Measurements from ENCODE around the gene CACNA2D1. TPM values are rescaled to one million over a fixed set of nuclear protein-coding genes. Genes with fewer than 3 reads are reported as not detected.

Gene CACNA2D1
- total and polyA plus RNA-seq, 5 experiments from 2014 or later, result not detected

- ATAC-seq (no peak), DNase-seq (no peak)
- Mint-ChIP-seq H3K36me3 (peaks cover 0 to 5% (median 0%) of the 10 kb centered on the region in 3 donors), H3K9me3 (peaks cover 0 to 7% (median 3%) of the 10 kb centered on the region in 9 donors), H3K4me1 (no peaks in the 10 kb centered on the region), H3K27ac (no peak overlapping the region), H3K27me3 (peaks cover 0 to 1% (median 0%) of the 10 kb centered on the region in 5 donors), H3K4me3 (no peak overlapping the region)
- POLR2A ChIA-PET, result no interaction called here
These were observed 126.3 kb downstream of the CACNA2D1 start for GRCh38 chr7:82317257-82317721.

DNA sequence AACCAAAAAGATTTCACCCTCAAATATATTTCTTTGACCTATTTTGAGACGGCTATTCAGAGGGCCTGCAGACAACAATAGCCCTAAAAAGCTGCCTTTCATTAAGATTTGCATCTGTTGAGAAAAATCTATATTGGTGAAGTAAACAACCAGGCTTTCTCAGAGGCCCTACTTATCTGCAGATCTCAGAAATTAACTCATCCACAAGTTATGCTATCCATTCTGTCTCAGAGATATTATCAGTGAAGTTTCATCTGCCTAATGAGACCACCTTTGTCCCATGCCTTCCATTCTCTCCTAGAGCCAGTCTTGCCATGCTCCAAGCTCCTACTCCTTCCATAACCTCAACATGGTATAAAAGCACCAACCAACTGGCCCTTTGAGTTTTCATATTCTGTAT, 130.3 kb downstream of the CACNA2D1 start:
- no peak overlapping the region for H3K27ac Mint-ChIP-seq
- H3K9me3 Mint-ChIP-seq, result peaks cover 0 to 23% (median 10%) of the 10 kb centered on the region in 9 donors
- H3K4me3 Mint-ChIP-seq, result no peak overlapping the region
- no peaks in the 10 kb centered on the region for H3K4me1 Mint-ChIP-seq
- no peaks in the 10 kb centered on the region for H3K27me3 Mint-ChIP-seq
- peaks cover 0 to 20% (median 0%) of the 10 kb centered on the region in 3 donors for H3K36me3 Mint-ChIP-seq
- no peak for DNase-seq
- POLR2A ChIA-PET, result no interaction called here
- ATAC-seq, result no peak

- POLR2A ChIA-PET, result no interaction called here
These were observed 130.9 kb downstream of the CACNA2D1 start for GRCh38 chr7:82312646-82313045.

GRCh38 chr7:82305347-82306005, 138.1 kb downstream of the CACNA2D1 start:
- ATAC-seq (no peak), DNase-seq (no peak)
- no peak overlapping the region for H3K4me3 Mint-ChIP-seq
- POLR2A ChIA-PET, result no interaction called here
- no peaks in the 10 kb centered on the region for H3K4me1 Mint-ChIP-seq
- peaks cover 0 to 22% (median 10%) of the 10 kb centered on the region in 9 donors for H3K9me3 Mint-ChIP-seq
- H3K36me3 Mint-ChIP-seq, result peaks cover 0 to 15% (median 0%) of the 10 kb centered on the region in 3 donors
- no peaks in the 10 kb centered on the region for H3K27me3 Mint-ChIP-seq
- no peak overlapping the region for H3K27ac Mint-ChIP-seq

More at GRCh38 chr7:82312646-82313045, 130.9 kb downstream of the CACNA2D1 start:
- ATAC-seq, result no peak
- Mint-ChIP-seq H3K27me3 (no peaks in the 10 kb centered on the region), H3K4me1 (no peaks in the 10 kb centered on the region), H3K9me3 (peaks cover 0 to 29% (median 12%) of the 10 kb centered on the region in 9 donors), H3K36me3 (peaks cover 0 to 23% (median 0%) of the 10 kb centered on the region in 3 donors), H3K27ac (no peak overlapping the region), H3K4me3 (no peak overlapping the region)
- DNase-seq, result no peak

DNA sequence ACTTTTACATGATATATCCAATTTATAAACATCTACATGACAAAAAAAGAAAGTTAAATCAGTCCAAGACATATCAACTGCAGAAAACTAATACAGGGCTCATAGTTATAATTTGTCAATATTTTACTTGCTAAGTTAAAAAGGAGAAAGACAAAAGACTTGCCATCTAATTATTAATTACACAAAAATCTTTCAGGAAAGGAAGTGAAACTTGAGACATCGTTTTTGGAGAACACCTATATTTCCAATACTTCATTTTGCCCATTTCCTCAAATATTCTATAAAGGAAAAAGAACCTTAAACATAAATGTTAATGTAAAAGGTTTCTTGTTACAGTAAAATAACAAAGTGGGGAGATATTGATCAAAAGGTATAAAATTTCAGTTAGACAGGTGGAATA, 148.7 kb downstream of the CACNA2D1 start:
- DNase-seq (no peak), ATAC-seq (no peak)
- Mint-ChIP-seq H3K4me1 (no peaks in the 10 kb centered on the region), H3K27me3 (peaks cover 0 to 3% (median 0%) of the 10 kb centered on the region in 5 donors), H3K27ac (no peak overlapping the region), H3K9me3 (peaks cover 0 to 11% (median 2%) of the 10 kb centered on the region in 9 donors), H3K36me3 (no peaks in the 10 kb centered on the region), H3K4me3 (no peak overlapping the region)
- POLR2A ChIA-PET, result no interaction called here

DNA sequence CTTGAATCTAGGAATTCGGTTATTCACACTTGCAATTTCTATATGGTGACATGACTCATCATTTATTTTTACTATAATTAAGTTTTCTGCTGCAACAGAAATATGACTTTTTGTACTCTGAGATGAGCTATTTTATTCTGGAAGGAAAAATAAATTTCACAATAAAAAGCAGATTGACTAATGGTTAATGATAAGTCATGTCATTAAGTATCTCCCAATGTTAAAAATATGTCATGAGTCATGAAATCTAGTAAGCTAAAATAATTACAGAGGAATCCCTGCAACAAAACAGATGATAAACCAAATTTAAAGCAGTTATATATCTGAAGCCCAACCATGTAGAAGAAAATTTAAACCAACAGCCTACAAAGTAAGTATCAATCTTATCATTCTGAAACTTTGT, 149.2 kb downstream of the CACNA2D1 start:
- Mint-ChIP-seq H3K27me3 (peaks cover 0 to 3% (median 0%) of the 10 kb centered on the region in 5 donors), H3K9me3 (peaks cover 0 to 11% (median 2%) of the 10 kb centered on the region in 9 donors), H3K4me1 (no peaks in the 10 kb centered on the region), H3K36me3 (no peaks in the 10 kb centered on the region), H3K27ac (no peak overlapping the region), H3K4me3 (no peak overlapping the region)
- no peak for DNase-seq
- no peak for ATAC-seq
- POLR2A ChIA-PET, result no interaction called here

DNA sequence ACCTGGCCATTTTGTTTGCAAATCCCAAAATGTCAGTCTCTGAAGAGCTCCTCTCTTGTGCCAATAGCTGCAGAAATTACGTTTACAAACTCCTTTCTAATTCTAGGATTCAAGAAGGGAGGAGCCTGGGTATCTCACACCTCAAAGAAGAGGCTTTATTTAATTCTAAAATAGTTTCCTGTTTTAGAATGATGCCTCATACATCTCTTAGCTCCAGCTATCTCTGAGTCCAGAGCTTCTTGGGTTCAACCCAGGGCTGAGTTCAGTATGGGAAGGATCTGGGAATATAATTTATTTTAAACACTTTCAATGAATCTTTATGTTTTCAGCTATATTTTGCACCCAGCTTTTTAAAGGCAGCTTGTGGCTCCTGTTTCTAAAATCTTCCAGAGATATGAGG, 150.1 kb downstream of the CACNA2D1 start:
- no peak for DNase-seq
- no peak for ATAC-seq
- no peaks in the 10 kb centered on the region for H3K36me3 Mint-ChIP-seq
- H3K4me3 Mint-ChIP-seq, result no peak overlapping the region
- H3K27ac Mint-ChIP-seq, result no peak overlapping the region
- no peaks in the 10 kb centered on the region for H3K4me1 Mint-ChIP-seq
- POLR2A ChIA-PET, result no interaction called here
- H3K27me3 Mint-ChIP-seq, result peaks cover 0 to 3% (median 0%) of the 10 kb centered on the region in 5 donors
- H3K9me3 Mint-ChIP-seq, result peaks cover 0 to 11% (median 1%) of the 10 kb centered on the region in 9 donors

- Mint-ChIP-seq H3K9me3 (peaks cover 0 to 11% (median 1%) of the 10 kb centered on the region in 9 donors), H3K27me3 (peaks cover 0 to 3% (median 0%) of the 10 kb centered on the region in 5 donors), H3K27ac (no peak overlapping the region), H3K4me3 (no peak overlapping the region), H3K4me1 (no peaks in the 10 kb centered on the region), H3K36me3 (no peaks in the 10 kb centered on the region)
- no peak for DNase-seq
- no peak for ATAC-seq
- POLR2A ChIA-PET, result no interaction called here
These were observed 151.6 kb downstream of the CACNA2D1 start for GRCh38 chr7:82291931-82292330.

DNA sequence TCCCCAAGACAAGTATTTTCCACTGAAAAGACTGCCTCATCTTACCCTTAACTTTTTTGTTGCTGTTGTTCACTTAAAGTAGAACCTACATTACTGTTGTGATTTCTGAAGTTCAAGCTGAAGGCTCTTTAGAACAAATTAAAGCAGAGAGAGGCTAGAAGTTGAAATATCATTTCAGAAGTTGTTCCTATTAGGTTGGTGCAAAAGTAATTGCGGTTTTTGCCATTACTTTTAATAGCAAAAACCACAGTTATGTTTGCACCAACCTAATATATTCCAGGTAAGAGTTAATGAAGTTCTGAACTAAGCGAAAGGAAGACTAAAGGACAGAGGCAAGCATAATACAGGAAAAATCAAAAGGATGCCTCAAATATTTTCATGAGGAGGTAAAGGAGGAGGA, 153.7 kb downstream of the CACNA2D1 start:
- H3K27ac Mint-ChIP-seq, result no peak overlapping the region
- peaks cover 0 to 7% (median 0%) of the 10 kb centered on the region in 9 donors for H3K9me3 Mint-ChIP-seq

DNA sequence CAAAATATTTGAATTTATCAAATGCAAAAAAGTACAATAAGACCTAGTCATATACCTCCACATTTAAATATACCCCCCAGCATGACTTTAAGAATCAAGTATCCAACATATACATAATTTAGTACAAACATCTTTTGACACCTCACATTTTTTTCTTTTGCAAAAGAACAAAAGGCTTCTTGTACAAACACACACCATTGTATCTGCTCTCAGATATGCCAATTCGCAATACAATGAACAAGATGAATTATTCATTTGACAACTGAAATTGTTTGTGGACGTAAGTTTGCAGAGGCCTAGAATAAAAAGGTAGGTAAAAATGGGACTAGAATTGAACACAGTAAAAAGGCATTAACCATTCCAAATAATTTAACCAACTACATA, 154.4 kb downstream of the CACNA2D1 start:
- no peak for DNase-seq
- Mint-ChIP-seq H3K4me3 (no peak overlapping the region), H3K27ac (no peak overlapping the region), H3K9me3 (peaks cover 0 to 7% (median 0%) of the 10 kb centered on the region in 9 donors), H3K36me3 (no peaks in the 10 kb centered on the region), H3K27me3 (peaks cover 0 to 3% (median 0%) of the 10 kb centered on the region in 5 donors), H3K4me1 (no peaks in the 10 kb centered on the region)
- POLR2A ChIA-PET, result no interaction called here
- ATAC-seq, result no peak

More for the DNA sequence above, 153.7 kb downstream of the CACNA2D1 start:
- H3K4me1 Mint-ChIP-seq, result no peaks in the 10 kb centered on the region
- H3K4me3 Mint-ChIP-seq, result no peak overlapping the region
- DNase-seq, result no peak
- no peaks in the 10 kb centered on the region for H3K36me3 Mint-ChIP-seq
- POLR2A ChIA-PET, result no interaction called here
- H3K27me3 Mint-ChIP-seq, result peaks cover 0 to 3% (median 0%) of the 10 kb centered on the region in 5 donors
- no peak for ATAC-seq

GRCh38 chr7:82286798-82287140, 156.8 kb downstream of the CACNA2D1 start:
- ATAC-seq (no peak), DNase-seq (no peak)
- Mint-ChIP-seq H3K9me3 (peaks cover 0 to 3% (median 0%) of the 10 kb centered on the region in 9 donors), H3K4me1 (no peaks in the 10 kb centered on the region), H3K27me3 (peaks cover 0 to under 1% (median 0%) of the 10 kb centered on the region in 5 donors), H3K4me3 (no peak overlapping the region), H3K36me3 (no peaks in the 10 kb centered on the region), H3K27ac (no peak overlapping the region)
- POLR2A ChIA-PET, result no interaction called here

DNA sequence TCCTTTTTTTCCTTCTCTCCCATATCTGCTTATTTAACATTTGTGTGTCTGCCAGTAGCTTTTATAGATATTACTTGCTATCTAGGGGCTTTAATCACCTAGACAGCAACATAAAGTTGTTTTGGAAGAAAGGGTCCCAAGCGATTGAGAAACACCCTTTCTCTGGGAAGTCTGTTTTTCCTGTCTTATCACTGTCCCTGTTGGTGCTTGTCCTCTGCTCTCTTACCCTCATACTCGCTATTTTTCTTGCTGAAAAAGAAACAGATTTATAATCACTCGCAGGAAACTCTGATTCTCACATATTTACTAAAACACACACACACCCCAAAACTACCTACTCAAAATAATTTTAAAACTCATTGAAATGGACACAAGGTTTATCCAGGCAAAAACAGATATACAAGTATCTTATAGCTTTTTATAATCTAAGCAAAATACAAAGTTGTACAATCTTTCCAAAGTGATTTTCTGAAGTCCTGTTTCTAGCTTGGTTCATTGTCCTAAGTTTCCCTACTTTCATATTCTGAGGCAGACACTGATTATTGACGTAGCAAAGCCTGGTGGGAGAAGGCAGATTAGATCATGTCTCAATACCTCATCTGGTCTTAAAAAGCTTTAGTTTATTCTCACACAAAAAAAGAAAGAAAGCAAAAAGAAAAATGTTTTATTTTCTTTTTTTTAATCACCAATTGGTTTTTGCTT, 157.3 kb downstream of the CACNA2D1 start:
- Mint-ChIP-seq H3K27me3 (no peaks in the 10 kb centered on the region), H3K36me3 (no peaks in the 10 kb centered on the region)

GRCh38 chr7:82284936-82285519, 158.5 kb downstream of the CACNA2D1 start:
- Mint-ChIP-seq H3K4me1 (no peaks in the 10 kb centered on the region), H3K4me3 (no peak overlapping the region), H3K9me3 (peaks cover 0 to 3% (median 0%) of the 10 kb centered on the region in 9 donors), H3K27me3 (no peaks in the 10 kb centered on the region), H3K36me3 (no peaks in the 10 kb centered on the region), H3K27ac (no peak overlapping the region)
- ATAC-seq (no peak), DNase-seq (no peak)
- POLR2A ChIA-PET, result no interaction called here

More for the DNA sequence above, 157.3 kb downstream of the CACNA2D1 start:
- DNase-seq, result no peak
- POLR2A ChIA-PET, result no interaction called here
- Mint-ChIP-seq H3K27ac (no peak overlapping the region), H3K4me3 (no peak overlapping the region), H3K4me1 (no peaks in the 10 kb centered on the region), H3K9me3 (peaks cover 0 to 3% (median 0%) of the 10 kb centered on the region in 9 donors)
- no peak for ATAC-seq

Data from naive thymus-derived CD8-positive, alpha-beta T cell (primary cell).